ENCODE results near the gene NCKAP5. TPM values are rescaled to one million over a fixed set of nuclear protein-coding genes. Genes with fewer than 3 reads are reported as not detected.

Gene NCKAP5
- total and polyA plus RNA-seq, 2 of the 8 experiments (the other 6 are each of a cell fraction or from before 2014, with no cell fraction given) = 0.27 to 0.86 TPM

- Histone ChIP-seq H3K18ac (ENCODE audit: extremely low read depth, low read length) (no peak overlapping the region), H4K8ac (ENCODE audit: extremely low read depth, insufficient read depth, low read length) (no peak overlapping the region), H4K91ac (replicated peaks; ENCODE audit: insufficient read length, low read length) (no peak overlapping the region), H3K4me2 (ENCODE audit: insufficient read depth in 1 of 2, low read depth in 2 of 2, low read length in 2 of 2) (no peak overlapping the region), H3K27me3 (replicated peaks in 1 of 4; ENCODE audit: control insufficient read depth in 3 of 4, extremely low read depth in 1 of 4, insufficient read depth in 3 of 4, low read length in 3 of 4) (no peaks in the 10 kb centered on the region), H3K4me1 (replicated peaks in 1 of 4; ENCODE audit: control insufficient read depth in 3 of 4, insufficient read depth in 4 of 4, low read length in 3 of 4) (no peaks in the 10 kb centered on the region), H2BK120ac (replicated peaks; ENCODE audit: low read depth, low read length) (no peak overlapping the region), H3K23ac (ENCODE audit: insufficient read length) (no peak overlapping the region), H3K27ac (ENCODE audit: low read depth, low read length) (no peak overlapping the region), H3K4ac (replicated peaks; ENCODE audit: insufficient read length, low read depth, low read length) (no peak overlapping the region), H2AK5ac (ENCODE audit: low read depth, low read length) (no peak overlapping the region), H3K56ac (replicated peaks; ENCODE audit: insufficient read length, low read depth, low read length) (no peak overlapping the region), H3K23me2 (ENCODE audit: low read depth, low read length) (no peaks in the 10 kb centered on the region), H3K9ac (replicated peaks in 1 of 4; ENCODE audit: extremely low read depth in 1 of 4, low read depth in 3 of 4, low read length in 3 of 4) (no peak overlapping the region), H2BK15ac (ENCODE audit: low read length) (no peak overlapping the region), H2BK12ac (ENCODE audit: low read depth, low read length) (no peak overlapping the region), H3K4me3 (ENCODE audit: extremely low read depth in 1 of 4, insufficient read depth in 2 of 4, low read depth in 3 of 4, low read length in 4 of 4) (no peak overlapping the region), H3K36me3 (ENCODE audit: control insufficient read depth in 2 of 4, insufficient read depth in 4 of 4, low read length in 3 of 4) (no peaks in the 10 kb centered on the region), H2BK5ac (ENCODE audit: low read depth, low read length) (no peak overlapping the region), H3K79me2 (ENCODE audit: control insufficient read depth in 1 of 2, insufficient read depth in 2 of 2, low read length in 2 of 2) (no peaks in the 10 kb centered on the region), H4K5ac (ENCODE audit: insufficient read length, low read depth, low read length) (no peak overlapping the region), H2BK20ac (ENCODE audit: low read length) (no peak overlapping the region), H3K14ac (ENCODE audit: insufficient read length) (no peak overlapping the region), H4K20me1 (replicated peaks in 1 of 2; ENCODE audit: control insufficient read depth in 1 of 2, insufficient read depth in 2 of 2, low read length in 2 of 2) (no peaks in the 10 kb centered on the region), H3K9me3 (ENCODE audit: insufficient read depth in 2 of 2, low read depth in 1 of 2, low read length in 1 of 2) (no peaks in the 10 kb centered on the region), H2AFZ (ENCODE audit: low read length) (no peak overlapping the region), H3K79me1 (ENCODE audit: low read depth, low read length) (no peaks in the 10 kb centered on the region)
- FAIRE-seq (no peak), DNase-seq (ENCODE audit: low read depth in 1 of 2, low spot score in 2 of 2) (no peak)
- WGBS, 2 experiments (ENCODE audit: extremely low coverage in 1 of 2, insufficient coverage in 1 of 2, insufficient read length in 1 of 2, insufficient replicate concordance in 2 of 2, low coverage in 1 of 2, low lambda C conversion rate in 2 of 2, missing lambda C conversion rate in 1 of 2) = 79% methylated on average over 3 of the region's 3 CpGs; no CpG with 5 or more reads in 1 of the 2 experiments
- POLR2A ChIA-PET (ENCODE audit: partially characterized antibody) = no interaction called here
- TF ChIP-seq CBX5 (IDR thresholded peaks at IDR 0.05; ENCODE audit: low read depth, low read length) (no peak), HDAC2 (IDR thresholded peaks at IDR 0.05; ENCODE audit: borderline replicate concordance in 1 of 2, low read depth in 2 of 2, low read length in 2 of 2) (no peak), BRCA1 (IDR thresholded peaks at IDR 0.05; ENCODE audit: low read depth, low read length) (no peak), SAP30 (IDR thresholded peaks at IDR 0.05; ENCODE audit: insufficient read depth, insufficient replicate concordance, low read length) (no peak), RFX5 (IDR thresholded peaks at IDR 0.05; ENCODE audit: borderline replicate concordance, low read depth, low read length) (no peak), EP300 (IDR thresholded peaks at IDR 0.05; ENCODE audit: borderline replicate concordance in 1 of 2, low read depth in 2 of 2, low read length in 2 of 2) (no peak), BACH1 (IDR thresholded peaks at IDR 0.05; ENCODE audit: low read length) (no peak)
- CTCF ChIA-PET (ENCODE audit: partially characterized antibody) = interaction anchor here (0.7 kb wide), 1 partner anchor 216 kb away, joined by 3 read pairs; no protein-coding TSS in a partner anchor
Observed at GRCh38 chr2:133304344-133304743, 263.9 kb downstream of the NCKAP5 start.
